Measurements from ENCODE around the gene PDGFA.

GRCh38 chr7:521221-522070 is 1.8 kb upstream of the PDGFA start:
- TF ChIP-seq, protein P1, sequence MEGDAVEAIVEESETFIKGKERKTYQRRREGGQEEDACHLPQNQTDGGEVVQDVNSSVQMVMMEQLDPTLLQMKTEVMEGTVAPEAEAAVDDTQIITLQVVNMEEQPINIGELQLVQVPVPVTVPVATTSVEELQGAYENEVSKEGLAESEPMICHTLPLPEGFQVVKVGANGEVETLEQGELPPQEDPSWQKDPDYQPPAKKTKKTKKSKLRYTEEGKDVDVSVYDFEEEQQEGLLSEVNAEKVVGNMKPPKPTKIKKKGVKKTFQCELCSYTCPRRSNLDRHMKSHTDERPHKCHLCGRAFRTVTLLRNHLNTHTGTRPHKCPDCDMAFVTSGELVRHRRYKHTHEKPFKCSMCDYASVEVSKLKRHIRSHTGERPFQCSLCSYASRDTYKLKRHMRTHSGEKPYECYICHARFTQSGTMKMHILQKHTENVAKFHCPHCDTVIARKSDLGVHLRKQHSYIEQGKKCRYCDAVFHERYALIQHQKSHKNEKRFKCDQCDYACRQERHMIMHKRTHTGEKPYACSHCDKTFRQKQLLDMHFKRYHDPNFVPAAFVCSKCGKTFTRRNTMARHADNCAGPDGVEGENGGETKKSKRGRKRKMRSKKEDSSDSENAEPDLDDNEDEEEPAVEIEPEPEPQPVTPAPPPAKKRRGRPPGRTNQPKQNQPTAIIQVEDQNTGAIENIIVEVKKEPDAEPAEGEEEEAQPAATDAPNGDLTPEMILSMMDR (IDR thresholded peaks at IDR 0.05) = no peak
- no peak for TF ChIP-seq POLR2A (IDR thresholded peaks at IDR 0.05)
- TF ChIP-seq POLR2AphosphoS5 (IDR thresholded peaks at IDR 0.05; ENCODE audit: insufficient read depth in 1 of 2, low read depth in 1 of 2) = no peak
